Keratinocyte (primary cell): ENCODE results near the gene PTPN13. TPM values are rescaled to one million over a fixed set of nuclear protein-coding genes. Genes with fewer than 3 reads are reported as not detected.

Experiments used
- DNase-seq: peaks from one replicate; pipeline ENCODE4 v3.0.0-alpha.2; 2011; ENCODE audit warnings: low read depth, missing footprints, low spot score
- FAIRE-seq: peaks from 2 replicates; lab custom pipeline; 2011; peaks lifted over from hg19 to GRCh38; lab: Jason Lieb, UNC
- H2AFZ ChIP-seq: 2 replicates; pipeline ENCODE4 v1.6.0; 2012; ENCODE audit warnings: low read length, control low read depth, inconsistent platforms; ENCODE audit not compliant: control insufficient read depth
- H3K27ac ChIP-seq: 2 replicates; pipeline ENCODE4 v1.5.1; 2011; ENCODE audit warnings: low read length; ENCODE audit not compliant: control insufficient read depth, insufficient read depth
- H3K27me3 ChIP-seq: 3 replicates; pipeline ENCODE4 v1.6.0; 2011; ENCODE audit warnings: low read length; ENCODE audit not compliant: control insufficient read depth, insufficient read depth; ENCODE audit errors: extremely low read depth
- H3K36me3 ChIP-seq, 2 experiments: 2 replicates in 1 of 2; 3 replicates in 1 of 2; pipeline ENCODE4 v1.5.1; 2011; ENCODE audit warnings: low read length in 2 of 2, mild to moderate bottlenecking in 1 of 2; ENCODE audit not compliant: control insufficient read depth in 2 of 2, insufficient read depth in 2 of 2; ENCODE audit errors: extremely low read depth in 1 of 2
- H3K4me1 ChIP-seq: 3 replicates; pipeline ENCODE4 v1.5.1; 2011; ENCODE audit warnings: low read length; ENCODE audit not compliant: control insufficient read depth, insufficient read depth; ENCODE audit errors: extremely low read depth
- H3K4me2 ChIP-seq: 3 replicates; pipeline ENCODE4 v1.6.0; 2011; ENCODE audit warnings: low read depth, low read length; ENCODE audit not compliant: control insufficient read depth, insufficient read depth; ENCODE audit errors: extremely low read depth
- H3K4me3 ChIP-seq, 3 experiments: fragments of 200-600 bp in 1 of 3; sonication (generic) in 1 of 3; 2 replicates in 2 of 3; 3 replicates in 1 of 3; pipeline ENCODE4 v1.5.1; 2011 to 2016; ENCODE audit warnings: low read length in 3 of 3, mild to moderate bottlenecking in 3 of 3, control low read depth in 2 of 3, inconsistent platforms in 1 of 3, low read depth in 1 of 3, mixed read lengths in 1 of 3, mixed run types in 1 of 3, moderate library complexity in 1 of 3; ENCODE audit not compliant: control insufficient read depth in 2 of 3, insufficient read depth in 2 of 3; ENCODE audit errors: extremely low read depth in 1 of 3
- H3K79me2 ChIP-seq: 2 replicates; pipeline ENCODE4 v1.6.0; 2012; ENCODE audit warnings: low read length; ENCODE audit not compliant: control insufficient read depth, insufficient read depth
- H3K9ac ChIP-seq: 3 replicates; pipeline ENCODE4 v1.6.0; 2011; ENCODE audit warnings: low read length; ENCODE audit not compliant: control insufficient read depth, insufficient read depth; ENCODE audit errors: extremely low read depth
- H3K9me1 ChIP-seq: 3 replicates; pipeline ENCODE4 v1.6.0; 2011; ENCODE audit warnings: low read length; ENCODE audit not compliant: control insufficient read depth, insufficient read depth; ENCODE audit errors: extremely low read depth
- H3K9me3 ChIP-seq: 2 replicates; pipeline ENCODE4 v1.5.1; 2012; ENCODE audit warnings: low read depth, low read length; ENCODE audit not compliant: control insufficient read depth
- H4K20me1 ChIP-seq: 3 replicates; pipeline ENCODE4 v1.6.0; 2011; ENCODE audit warnings: low read length; ENCODE audit not compliant: control insufficient read depth, insufficient read depth; ENCODE audit errors: extremely low read depth
- CTCF ChIP-seq, 3 experiments: IDR thresholded peaks in 1 of 3; conservative IDR thresholded peaks in 1 of 3; optimal IDR thresholded peaks in 1 of 3; 2 replicates in 2 of 3; 3 replicates in 1 of 3; pipeline versions ENCODE3 to v1.5.1; 2011; ENCODE audit warnings: low read length in 3 of 3, mild to moderate bottlenecking in 3 of 3, moderate library complexity in 2 of 3, control low read depth in 1 of 3, inconsistent platforms in 1 of 3; ENCODE audit not compliant: insufficient read depth in 2 of 3; ENCODE audit errors: extremely low read depth in 1 of 3
- EZH2 ChIP-seq: IDR thresholded peaks from one replicate; pipeline ENCODE4 v1.6.1; 2012; ENCODE audit warnings: inconsistent platforms, mild to moderate bottlenecking, low read length, moderate library complexity
- dilution Hi-C: fragments of 300-500 bp; cut with MboI; formaldehyde crosslinking; loops from one replicate; pipeline ENCODE4 v1.7.0; 2020; ENCODE audit warnings: low sequenced_read_pairs; ENCODE audit not compliant: extremely low pct_ligation_motif_present
- polyA plus RNA-seq, 5 experiments: library from polyadenylated mRNA; depleted of rRNA in 3 of 5; stranded (reverse) in 3 of 5; stranded (forward) in 1 of 5; unstranded in 1 of 5; fragments of >200 nt; gene quantifications; 1 replicate in 1 of 5; 2 replicates in 3 of 5; 3 replicates in 1 of 5; pipeline versions ENCODE4 v1.2.1 to v1.2.3, GENCODE V29; 2011 to 2012; ENCODE audit warnings: missing spikeins in 2 of 5, low read depth in 1 of 5, low replicate concordance in 1 of 5

PTPN13 gene
- polyA plus RNA-seq, 1 donor (not counting 4 experiments of a cell fraction or from before 2014, with no cell fraction given): 37.6 TPM

- TF ChIP-seq CTCF (optimal IDR thresholded peaks at IDR 0.05 in 1 of 3, IDR thresholded peaks at IDR 0.05 in 1 of 3, conservative IDR thresholded peaks at IDR 0.05 in 1 of 3; ENCODE audit: extremely low read depth in 1 of 3, insufficient read depth in 2 of 3, low read length in 3 of 3): no peak
- no peak for TF ChIP-seq EZH2
- no peaks in the 10 kb centered on the region for H3K9me1 ChIP-seq
- H3K9ac ChIP-seq: no peak overlapping the region
- H3K27ac ChIP-seq: no peak overlapping the region
- H3K36me3 ChIP-seq: peaks cover 2 to 3% of the 10 kb centered on the region in 2 experiments
- H3K9me3 ChIP-seq: no peaks in the 10 kb centered on the region
- H3K79me2 ChIP-seq: peaks cover 83% of the 10 kb centered on the region
- no peak overlapping the region for H3K4me3 ChIP-seq
- no peak overlapping the region for H2AFZ ChIP-seq
- no peaks in the 10 kb centered on the region for H4K20me1 ChIP-seq
- FAIRE-seq (peak; percentile 64), DNase-seq (no peak)
- H3K4me2 ChIP-seq: no peak overlapping the region
- H3K4me1 ChIP-seq: no peaks in the 10 kb centered on the region
- H3K27me3 ChIP-seq: no peaks in the 10 kb centered on the region
- dilution Hi-C loops: no loop called here
Observed at GRCh38 chr4:86611757-86612156, 17.6 kb downstream of the PTPN13 start.

- peaks cover 2 to 3% of the 10 kb centered on the region in 2 experiments for H3K36me3 ChIP-seq
- H3K9ac ChIP-seq: no peak overlapping the region
- no peaks in the 10 kb centered on the region for H4K20me1 ChIP-seq
- H3K4me2 ChIP-seq: no peak overlapping the region
- no peak overlapping the region for H2AFZ ChIP-seq
- no peak for TF ChIP-seq CTCF (optimal IDR thresholded peaks at IDR 0.05 in 1 of 3, IDR thresholded peaks at IDR 0.05 in 1 of 3, conservative IDR thresholded peaks at IDR 0.05 in 1 of 3; ENCODE audit: extremely low read depth in 1 of 3, insufficient read depth in 2 of 3, low read length in 3 of 3)
- TF ChIP-seq EZH2: no peak
- dilution Hi-C loops: no loop called here
- H3K27ac ChIP-seq: no peak overlapping the region
- peaks cover 72% of the 10 kb centered on the region for H3K79me2 ChIP-seq
- H3K4me3 ChIP-seq: no peak overlapping the region
- H3K9me1 ChIP-seq: no peaks in the 10 kb centered on the region
- no peak for FAIRE-seq
- H3K9me3 ChIP-seq: no peaks in the 10 kb centered on the region
- no peaks in the 10 kb centered on the region for H3K4me1 ChIP-seq
- no peak for DNase-seq
- H3K27me3 ChIP-seq: no peaks in the 10 kb centered on the region
Observed at GRCh38 chr4:86613734-86614133, 19.6 kb downstream of the PTPN13 start.
